H9 (cell line): ENCODE results near the gene CTLA4. TPM values are rescaled to one million over a fixed set of nuclear protein-coding genes. Genes with fewer than 3 reads are reported as not detected.

Experiments
- DNase-seq: peaks from one replicate; pipeline ENCODE4 v3.0.0-alpha.2; 2017
- H2AFZ ChIP-seq: one replicate; pipeline ENCODE4 v1.6.1; 2013; ENCODE audit warnings: mild to moderate bottlenecking, low read length, control low read depth, moderate library complexity
- H2AK5ac ChIP-seq: 2 replicates; pipeline ENCODE4 v1.6.1; 2013; ENCODE audit warnings: low read length, control low read depth, mixed read lengths; ENCODE audit not compliant: insufficient read length
- H2BK120ac ChIP-seq: one replicate; pipeline ENCODE4 v1.6.1; 2013; ENCODE audit warnings: low read depth, mild to moderate bottlenecking, low read length, control low read depth, inconsistent platforms; ENCODE audit not compliant: poor library complexity, severe bottlenecking
- H2BK12ac ChIP-seq: 2 replicates; pipeline ENCODE4 v1.6.1; 2013; ENCODE audit warnings: low read length, control low read depth, mixed read lengths, low read depth; ENCODE audit not compliant: insufficient read length
- H2BK15ac ChIP-seq: 2 replicates; pipeline ENCODE4 v1.6.1; 2013; ENCODE audit warnings: low read depth, low read length, control low read depth
- H2BK20ac ChIP-seq: one replicate; pipeline ENCODE4 v1.6.1; 2013; ENCODE audit warnings: low read depth, mild to moderate bottlenecking, low read length, control low read depth, inconsistent platforms; ENCODE audit not compliant: poor library complexity, severe bottlenecking
- H2BK5ac ChIP-seq: 2 replicates; pipeline ENCODE4 v1.6.1; 2013; ENCODE audit warnings: low read length, control low read depth, mixed read lengths; ENCODE audit not compliant: insufficient read length
- H3K14ac ChIP-seq: 2 replicates; pipeline ENCODE4 v1.6.1; 2013; ENCODE audit warnings: low read length, control low read depth; ENCODE audit not compliant: insufficient read depth
- H3K18ac ChIP-seq: 2 replicates; pipeline ENCODE4 v1.6.1; 2013; ENCODE audit warnings: low read depth, mild to moderate bottlenecking, mixed read lengths, low read length, control low read depth; ENCODE audit not compliant: insufficient read length
- H3K23ac ChIP-seq: 2 replicates; pipeline ENCODE4 v1.6.1; 2013; ENCODE audit warnings: low read length, control low read depth, mixed read lengths, low read depth; ENCODE audit not compliant: insufficient read length
- H3K23me2 ChIP-seq: 2 replicates; pipeline ENCODE4 v1.6.1; 2013; ENCODE audit warnings: low read depth, mild to moderate bottlenecking, mixed read lengths, low read length, control low read depth; ENCODE audit not compliant: insufficient read length, poor library complexity, severe bottlenecking
- H3K27ac ChIP-seq: 2 replicates; pipeline ENCODE4 v1.5.1; 2013; ENCODE audit warnings: low read length, control low read depth, mixed read lengths, low read depth; ENCODE audit not compliant: insufficient read length
- H3K27me3 ChIP-seq: 2 replicates; pipeline ENCODE4 v1.6.1; 2013; ENCODE audit warnings: low read length, control low read depth, inconsistent platforms; ENCODE audit not compliant: insufficient read depth
- H3K4ac ChIP-seq: 2 replicates; pipeline ENCODE4 v1.6.1; 2013; ENCODE audit warnings: low read depth, mild to moderate bottlenecking, control low read depth, inconsistent platforms, low read length, moderate library complexity
- H3K4me1 ChIP-seq: 2 replicates; pipeline ENCODE4 v1.6.1; 2013; ENCODE audit warnings: low read length, control low read depth, inconsistent platforms; ENCODE audit not compliant: insufficient read depth
- H3K4me2 ChIP-seq: 2 replicates; pipeline ENCODE4 v1.6.1; 2013; ENCODE audit warnings: low read length, control low read depth, mixed read lengths; ENCODE audit not compliant: insufficient read length, insufficient read depth
- H3K56ac ChIP-seq: 2 replicates; pipeline ENCODE4 v1.6.1; 2013; ENCODE audit warnings: low read depth, mild to moderate bottlenecking, mixed read lengths, low read length, control low read depth; ENCODE audit not compliant: insufficient read length
- H3K79me1 ChIP-seq: 2 replicates; pipeline ENCODE4 v1.6.1; 2013; ENCODE audit warnings: low read depth, mild to moderate bottlenecking, moderate library complexity, low read length, control low read depth, inconsistent platforms; ENCODE audit not compliant: insufficient read depth, poor library complexity, severe bottlenecking
- H3K79me2 ChIP-seq: 2 replicates; pipeline ENCODE4 v1.6.1; 2013; ENCODE audit warnings: low read length, control low read depth, inconsistent platforms; ENCODE audit not compliant: insufficient read depth
- H3K9ac ChIP-seq: 2 replicates; pipeline ENCODE4 v1.6.1; 2013; ENCODE audit warnings: low read length, control low read depth, mixed read lengths; ENCODE audit not compliant: insufficient read length; ENCODE audit errors: extremely low read depth
- H3K9me3 ChIP-seq: one replicate; pipeline ENCODE4 v1.6.1; 2013; ENCODE audit warnings: low read depth, low read length, inconsistent platforms; ENCODE audit not compliant: control insufficient read depth
- H3T11ph ChIP-seq: one replicate; pipeline ENCODE4 v1.6.1; 2013; ENCODE audit warnings: mild to moderate bottlenecking, low read length, control low read depth, inconsistent platforms
- H4K20me1 ChIP-seq: one replicate; pipeline ENCODE4 v1.6.1; 2013; ENCODE audit not compliant: control insufficient read depth, insufficient read length, insufficient read depth
- H4K5ac ChIP-seq: 2 replicates; pipeline ENCODE4 v1.6.1; 2013; ENCODE audit warnings: low read depth, mild to moderate bottlenecking, mixed read lengths, low read length, control low read depth; ENCODE audit not compliant: insufficient read length
- H4K8ac ChIP-seq: replicated peaks from 2 replicates; pipeline ENCODE4 v1.6.1; 2013; ENCODE audit warnings: low read length, control low read depth, mixed read lengths, low read depth; ENCODE audit not compliant: insufficient read length
- H4K91ac ChIP-seq: 2 replicates; pipeline ENCODE4 v1.6.1; 2013; ENCODE audit warnings: low read depth, mild to moderate bottlenecking, moderate library complexity, mixed read lengths, low read length, control low read depth; ENCODE audit not compliant: insufficient read length
- H3K27ac Mint-ChIP-seq, 3 experiments: 2 replicates in 2 of 3; 3 replicates in 1 of 3; pipeline ENCODE4 v1.8.0; 2020 to 2021; ENCODE audit warnings: mixed read lengths in 3 of 3, mild to moderate bottlenecking in 1 of 3, moderate library complexity in 1 of 3
- H3K27me3 Mint-ChIP-seq: 2 replicates; pipeline ENCODE4 v1.8.0; 2021; ENCODE audit warnings: low read depth, mild to moderate bottlenecking, moderate library complexity, mixed read lengths
- H3K36me3 Mint-ChIP-seq, 3 experiments: 2 replicates in 2 of 3; 3 replicates in 1 of 3; pipeline ENCODE4 v1.8.0; 2020 to 2021; ENCODE audit warnings: low read depth in 3 of 3, mixed read lengths in 3 of 3; ENCODE audit not compliant: insufficient read depth in 1 of 3
- H3K4me1 Mint-ChIP-seq, 2 experiments: 2 replicates each; pipeline ENCODE4 v1.8.0; 2020; ENCODE audit warnings: mixed read lengths in 2 of 2
- H3K4me3 Mint-ChIP-seq, 2 experiments: 2 replicates in 1 of 2; 3 replicates in 1 of 2; pipeline ENCODE4 v1.8.0; 2020 to 2021; ENCODE audit warnings: mild to moderate bottlenecking in 2 of 2, mixed read lengths in 2 of 2, moderate library complexity in 1 of 2
- H3K9me3 Mint-ChIP-seq, 2 experiments: 2 replicates in 1 of 2; 3 replicates in 1 of 2; pipeline ENCODE4 v1.8.0; 2020; ENCODE audit warnings: mild to moderate bottlenecking in 2 of 2, mixed read lengths in 2 of 2, moderate library complexity in 1 of 2
- WGBS: extraction: QIAGEN DNeasy Blood & Tissue Kit; methylation state at CpG from one replicate; pipeline ENCODE4 v1.1.7; 2013; ENCODE audit warnings: missing lambda C conversion rate, low lambda C conversion rate, mixed read lengths; ENCODE audit not compliant: insufficient read length; ENCODE audit errors: extremely low coverage; 5-methylcytosine and 5-hydroxymethylcytosine counted together
- total RNA-seq: library from RNA; stranded (reverse); gene quantifications from 2 replicates; pipeline ENCODE4 v1.2.1, GENCODE V29; 2021
- TF ChIP-seq, protein P1 (sequence below): fragments of 200-600 bp; sonication (generic); conservative IDR thresholded peaks from 3 replicates; pipeline ENCODE4 v1.8.0; 2021; ENCODE audit warnings: antibody characterized with exemption, mild to moderate bottlenecking

Gene CTLA4
- total RNA-seq, 1 experiment from 2014 or later, result not detected

- no peak overlapping the region for H4K8ac ChIP-seq
- H2BK20ac ChIP-seq, result no peak overlapping the region
- H3K56ac ChIP-seq, result no peak overlapping the region
- peaks cover 0 to 2% of the 10 kb centered on the region in 2 experiments; a peak in 1 of 5 replicates for H3K9me3 Mint-ChIP-seq
- H2AK5ac ChIP-seq, result no peak overlapping the region
- H3K4me1 ChIP-seq, result no peaks in the 10 kb centered on the region
- no peaks in the 10 kb centered on the region for H3K79me1 ChIP-seq
- no peak for DNase-seq
- no peaks in the 10 kb centered on the region for H3K23me2 ChIP-seq
- no peak overlapping the region for H2BK5ac ChIP-seq
- no peaks in the 10 kb centered on the region for H3K4me1 Mint-ChIP-seq
- no peak overlapping the region for H4K91ac ChIP-seq
- H4K5ac ChIP-seq, result no peak overlapping the region
- no peak overlapping the region for H3K23ac ChIP-seq
- H3K4me3 Mint-ChIP-seq, result no peak overlapping the region
- H2AFZ ChIP-seq, result no peak overlapping the region
- H3K27ac ChIP-seq, result no peak overlapping the region
- H3K4ac ChIP-seq, result no peak overlapping the region
- no peak overlapping the region for H3K27ac Mint-ChIP-seq
- no peak overlapping the region for H3K14ac ChIP-seq
- no peak overlapping the region for H3K4me2 ChIP-seq
- no peaks in the 10 kb centered on the region for H4K20me1 ChIP-seq
- H3K9me3 ChIP-seq, result no peaks in the 10 kb centered on the region
- H3K79me2 ChIP-seq, result no peaks in the 10 kb centered on the region
- H3T11ph ChIP-seq, result no peak overlapping the region
- TF ChIP-seq, protein P1, sequence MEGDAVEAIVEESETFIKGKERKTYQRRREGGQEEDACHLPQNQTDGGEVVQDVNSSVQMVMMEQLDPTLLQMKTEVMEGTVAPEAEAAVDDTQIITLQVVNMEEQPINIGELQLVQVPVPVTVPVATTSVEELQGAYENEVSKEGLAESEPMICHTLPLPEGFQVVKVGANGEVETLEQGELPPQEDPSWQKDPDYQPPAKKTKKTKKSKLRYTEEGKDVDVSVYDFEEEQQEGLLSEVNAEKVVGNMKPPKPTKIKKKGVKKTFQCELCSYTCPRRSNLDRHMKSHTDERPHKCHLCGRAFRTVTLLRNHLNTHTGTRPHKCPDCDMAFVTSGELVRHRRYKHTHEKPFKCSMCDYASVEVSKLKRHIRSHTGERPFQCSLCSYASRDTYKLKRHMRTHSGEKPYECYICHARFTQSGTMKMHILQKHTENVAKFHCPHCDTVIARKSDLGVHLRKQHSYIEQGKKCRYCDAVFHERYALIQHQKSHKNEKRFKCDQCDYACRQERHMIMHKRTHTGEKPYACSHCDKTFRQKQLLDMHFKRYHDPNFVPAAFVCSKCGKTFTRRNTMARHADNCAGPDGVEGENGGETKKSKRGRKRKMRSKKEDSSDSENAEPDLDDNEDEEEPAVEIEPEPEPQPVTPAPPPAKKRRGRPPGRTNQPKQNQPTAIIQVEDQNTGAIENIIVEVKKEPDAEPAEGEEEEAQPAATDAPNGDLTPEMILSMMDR, result no peak
- no peak overlapping the region for H3K18ac ChIP-seq
- no peak overlapping the region for H2BK12ac ChIP-seq
- no peaks in the 10 kb centered on the region for H3K27me3 ChIP-seq
- no CpG with 5 or more reads among the region's 6 CpGs for WGBS
- no peaks in the 10 kb centered on the region; the same call in 1 of the 2 replicates for H3K27me3 Mint-ChIP-seq
- no peaks in the 10 kb centered on the region; a peak in 1 of 7 replicates for H3K36me3 Mint-ChIP-seq
- no peak overlapping the region for H2BK120ac ChIP-seq
- H2BK15ac ChIP-seq, result no peak overlapping the region
- no peak overlapping the region for H3K9ac ChIP-seq
These were observed 45.3 kb upstream of the CTLA4 start for GRCh38 chr2:203822240-203822639.
